Sigmoid colon (tissue), 4 donors: ENCODE data around the gene BOLL.

ENCODE experiments used
- EP300 ChIP-seq, 4 donors: sonication (generic); formaldehyde crosslinking; IDR thresholded peaks; one replicate each; pipeline ENCODE4 v1.6.1; 2017; ENCODE audit warnings: antibody characterized with exemption in 4 of 4
- POLR2A ChIP-seq, 2 donors: fragments of 450-650 bp; IDR thresholded peaks; one replicate each; pipeline ENCODE4 v1.6.1; 2016; ENCODE audit warnings: antibody characterized with exemption in 2 of 2, mild to moderate bottlenecking in 2 of 2, moderate library complexity in 2 of 2
- POLR2AphosphoS5 ChIP-seq, 4 donors: sonication (generic); formaldehyde crosslinking; IDR thresholded peaks; one replicate each; pipeline ENCODE4 v1.6.1; 2017; ENCODE audit warnings: antibody characterized with exemption in 4 of 4
- TF ChIP-seq, protein P1 (sequence below), 4 experiments: fragments of 450-650 bp in 3 of 4; fragments of 200-600 bp in 1 of 4; IDR thresholded peaks; one replicate each; pipeline ENCODE4 v1.5.1; 2016 to 2019; ENCODE audit warnings: antibody characterized with exemption in 4 of 4, mild to moderate bottlenecking in 3 of 4, moderate library complexity in 2 of 4

DNA sequence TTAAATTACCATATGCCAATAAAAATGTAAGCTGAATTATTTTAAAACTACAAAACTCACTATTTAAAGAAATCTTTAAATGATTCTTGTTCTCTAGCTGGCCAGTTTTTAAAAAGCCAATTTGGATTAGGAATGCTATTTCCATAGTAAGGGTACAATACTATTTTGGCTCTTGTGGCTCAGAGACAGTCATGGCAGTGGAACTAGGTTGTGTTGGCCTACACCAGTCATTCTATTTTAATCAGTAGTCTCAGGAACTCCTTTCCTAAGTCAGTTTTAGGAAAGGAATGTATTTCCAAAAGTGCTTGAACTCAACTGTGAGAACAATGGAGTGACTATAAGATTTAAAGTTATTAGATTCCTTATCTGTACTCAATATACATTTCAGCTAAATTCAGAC is 5.9 kb downstream of the BOLL start:
- no peak for TF ChIP-seq EP300 (IDR thresholded peaks at IDR 0.05)
- TF ChIP-seq, protein P1, sequence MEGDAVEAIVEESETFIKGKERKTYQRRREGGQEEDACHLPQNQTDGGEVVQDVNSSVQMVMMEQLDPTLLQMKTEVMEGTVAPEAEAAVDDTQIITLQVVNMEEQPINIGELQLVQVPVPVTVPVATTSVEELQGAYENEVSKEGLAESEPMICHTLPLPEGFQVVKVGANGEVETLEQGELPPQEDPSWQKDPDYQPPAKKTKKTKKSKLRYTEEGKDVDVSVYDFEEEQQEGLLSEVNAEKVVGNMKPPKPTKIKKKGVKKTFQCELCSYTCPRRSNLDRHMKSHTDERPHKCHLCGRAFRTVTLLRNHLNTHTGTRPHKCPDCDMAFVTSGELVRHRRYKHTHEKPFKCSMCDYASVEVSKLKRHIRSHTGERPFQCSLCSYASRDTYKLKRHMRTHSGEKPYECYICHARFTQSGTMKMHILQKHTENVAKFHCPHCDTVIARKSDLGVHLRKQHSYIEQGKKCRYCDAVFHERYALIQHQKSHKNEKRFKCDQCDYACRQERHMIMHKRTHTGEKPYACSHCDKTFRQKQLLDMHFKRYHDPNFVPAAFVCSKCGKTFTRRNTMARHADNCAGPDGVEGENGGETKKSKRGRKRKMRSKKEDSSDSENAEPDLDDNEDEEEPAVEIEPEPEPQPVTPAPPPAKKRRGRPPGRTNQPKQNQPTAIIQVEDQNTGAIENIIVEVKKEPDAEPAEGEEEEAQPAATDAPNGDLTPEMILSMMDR (IDR thresholded peaks at IDR 0.05), result no peak
- no peak for TF ChIP-seq POLR2AphosphoS5 (IDR thresholded peaks at IDR 0.05)
- no peak for TF ChIP-seq POLR2A (IDR thresholded peaks at IDR 0.05)
